HepG2 (cell line): ENCODE results near the gene ZNF154. TPM values are rescaled to one million over a fixed set of nuclear protein-coding genes. Genes with fewer than 3 reads are reported as not detected.

Experiments used
- ATAC-seq: fragments of 200-7000 bp; cut with Tn5 transposase; 3 replicates; pipeline ENCODE4 v1.9.1; 2020; ENCODE audit warnings: mild to moderate bottlenecking, moderate library complexity
- BruUV-seq: library from RNA; stranded (reverse); fragments of 400-500 nt; replicated peaks from 2 replicates; lab custom pipeline; 2021; lab: Mats Ljungman, UMichigan
- CTCF ChIA-PET: fragments of 300-600 bp; formaldehyde crosslinking; extraction: SDS; loops from one replicate; lab custom pipeline; 2021; ENCODE audit warnings: low total read pairs, inconsistent platforms, low intra/inter-chr PET ratio; lab: Yijun Ruan, JAX
- POLR2A ChIA-PET: fragments of 350-600 bp; sonication (Branson Sonifier 250); formaldehyde crosslinking; loops from one replicate; lab custom pipeline; 2020; ENCODE audit warnings: antibody characterized with exemption, inconsistent platforms; lab: Yijun Ruan, JAX
- DNase-seq: peaks from one replicate; pipeline ENCODE4 v3.0.0-alpha.2; 2015; ENCODE audit warnings: low spot score
- FAIRE-seq: peaks from 3 replicates; lab custom pipeline; 2011; peaks lifted over from hg19 to GRCh38; lab: Jason Lieb, UNC
- H2AFZ ChIP-seq: one replicate; pipeline ENCODE4 v1.6.1; 2011; ENCODE audit warnings: low read length, inconsistent platforms
- H3K27ac ChIP-seq: fragments of 300-600 bp; 3 replicates; pipeline ENCODE4 v1.8.0; 2011; ENCODE audit warnings: mixed run types, mild to moderate bottlenecking, mixed read lengths, low read length, inconsistent platforms; ENCODE audit not compliant: insufficient read depth; ENCODE audit errors: extremely low read length
- H3K27me3 ChIP-seq, 2 experiments: fragments of 200-600 bp in 1 of 2; 2 replicates in 1 of 2; 3 replicates in 1 of 2; pipeline versions ENCODE4 v1.6.0 to v1.8.0; 2011; ENCODE audit warnings: low read length in 2 of 2, mild to moderate bottlenecking in 2 of 2, moderate library complexity in 2 of 2, inconsistent platforms in 1 of 2; ENCODE audit not compliant: insufficient read depth in 2 of 2, control insufficient read depth in 1 of 2
- H3K36me3 ChIP-seq, 2 experiments: fragments of 200-600 bp in 1 of 2; replicated peaks in 1 of 2; 2 replicates in 1 of 2; 3 replicates in 1 of 2; pipeline versions ENCODE4 v1.5.1 to v1.8.0; 2011; ENCODE audit warnings: low read length in 2 of 2, inconsistent platforms in 1 of 2; ENCODE audit not compliant: insufficient read depth in 2 of 2, control insufficient read depth in 1 of 2
- H3K4me1 ChIP-seq: 2 replicates; pipeline ENCODE4 v1.5.1; 2012; ENCODE audit warnings: low read length, inconsistent platforms; ENCODE audit not compliant: insufficient read depth
- H3K4me2 ChIP-seq: 2 replicates; pipeline ENCODE4 v1.6.0; 2011; ENCODE audit warnings: low read depth, low read length, inconsistent platforms
- H3K4me3 ChIP-seq, 3 experiments: fragments of 200-600 bp in 1 of 3; sonication (generic), shearing (Covaris generic) in 1 of 3; replicated peaks in 1 of 3; 2 replicates each; pipeline ENCODE4 v1.5.1; 2011 to 2016; ENCODE audit warnings: low read length in 3 of 3, inconsistent platforms in 2 of 3, low read depth in 2 of 3, mild to moderate bottlenecking in 2 of 3, control low read depth in 1 of 3, mixed read lengths in 1 of 3; ENCODE audit not compliant: insufficient read depth in 1 of 3
- H3K79me2 ChIP-seq: one replicate; pipeline ENCODE4 v1.6.1; 2011; ENCODE audit warnings: low read length, inconsistent platforms; ENCODE audit not compliant: insufficient read depth
- H3K9ac ChIP-seq: 2 replicates; pipeline ENCODE4 v1.6.0; 2011; ENCODE audit warnings: mild to moderate bottlenecking, low read depth, low read length, inconsistent platforms; ENCODE audit not compliant: insufficient read depth
- H3K9me3 ChIP-seq: 2 replicates; pipeline ENCODE4 v1.5.1; 2012; ENCODE audit warnings: mild to moderate bottlenecking, low read length
- H4K20me1 ChIP-seq: 2 replicates; pipeline ENCODE4 v1.6.0; 2011; ENCODE audit warnings: inconsistent platforms, mild to moderate bottlenecking, low read length, moderate library complexity; ENCODE audit not compliant: insufficient read depth
- FOSL2 ChIP-seq: sonication (generic); formaldehyde crosslinking; IDR thresholded peaks from 2 replicates; pipeline ENCODE4 v1.4.0; 2020; ENCODE audit warnings: missing genetic modification reagents
- GPN1 ChIP-seq: sonication (generic); formaldehyde crosslinking; IDR thresholded peaks from 2 replicates; pipeline ENCODE4 v1.5.1; 2020; ENCODE audit warnings: missing genetic modification reagents, borderline replicate concordance
- HNRNPL ChIP-seq: fragments of 200-400 bp; formaldehyde crosslinking; IDR thresholded peaks from 2 replicates; pipeline ENCODE4 v1.6.1; 2017; ENCODE audit warnings: mild to moderate bottlenecking, low read depth, low read length
- PHF8 ChIP-seq: sonication (generic); formaldehyde crosslinking; IDR thresholded peaks from 2 replicates; pipeline ENCODE4 v1.5.0; 2020; ENCODE audit warnings: missing genetic modification reagents
- SATB2 ChIP-seq: sonication (generic); formaldehyde crosslinking; IDR thresholded peaks from 2 replicates; pipeline ENCODE4 v1.5.0; 2020; ENCODE audit warnings: missing genetic modification reagents
- ZBTB42 ChIP-seq: sonication (generic); formaldehyde crosslinking; IDR thresholded peaks from 2 replicates; pipeline ENCODE4 v1.5.0; 2020; ENCODE audit warnings: mild to moderate bottlenecking, missing genetic modification reagents
- ZBTB7B ChIP-seq: sonication (generic); formaldehyde crosslinking; IDR thresholded peaks from 2 replicates; pipeline ENCODE4 v1.4.0; 2020; ENCODE audit warnings: missing genetic modification reagents
- ZC3H4 ChIP-seq: sonication (generic); formaldehyde crosslinking; IDR thresholded peaks from 2 replicates; pipeline ENCODE4 v1.4.0; 2020; ENCODE audit warnings: missing genetic modification reagents, borderline replicate concordance
- ZNF10 ChIP-seq: sonication (generic); formaldehyde crosslinking; IDR thresholded peaks from 2 replicates; pipeline ENCODE4 v1.4.0; 2020; ENCODE audit warnings: mild to moderate bottlenecking, low read depth, missing genetic modification reagents, borderline replicate concordance
- ZNF343 ChIP-seq: sonication (generic); formaldehyde crosslinking; IDR thresholded peaks from 2 replicates; pipeline ENCODE4 v1.4.0; 2020; ENCODE audit warnings: mild to moderate bottlenecking, missing genetic modification reagents
- ZNF557 ChIP-seq: sonication (generic); formaldehyde crosslinking; IDR thresholded peaks from 2 replicates; pipeline ENCODE4 v1.4.0; 2020; ENCODE audit warnings: missing genetic modification reagents
- ZNF7 ChIP-seq: IDR thresholded peaks from 2 replicates; pipeline ENCODE4 v1.6.1; 2016; ENCODE audit warnings: missing biosample characterization, missing genetic modification reagents
- ZNF841 ChIP-seq: sonication (generic); formaldehyde crosslinking; IDR thresholded peaks from 2 replicates; pipeline ENCODE4 v1.8.1; 2023; ENCODE audit warnings: missing genetic modification reagents, borderline replicate concordance
- WGBS: methylation state at CpG from one replicate; pipeline ENCODE4 v1.1.6; 2017; ENCODE audit warnings: low lambda C conversion rate; 5-methylcytosine and 5-hydroxymethylcytosine counted together
- in situ Hi-C: cut with HindIII; loops from 2 replicates; pipeline ENCODE4 v1.10.0; 2017; ENCODE audit warnings: low pct_unique_long_range_greater_than_20kb; ENCODE audit not compliant: extremely low pct_ligation_motif_present
- intact Hi-C: fragments of 100-400 bp; cut with micrococcal nuclease; formaldehyde crosslinking; loops from one replicate; pipeline ENCODE4 v1.10.0; 2022; ENCODE audit not compliant: unreplicated experiment
- polyA plus RNA-seq, 8 experiments: library from polyadenylated mRNA; depleted of rRNA in 3 of 8; stranded (reverse) in 7 of 8; unstranded in 1 of 8; fragments of >200 nt; fragmentation: Illumina TruSeq in 4 of 8; extraction: Trizol in 4 of 8; gene quantifications; 2 replicates each; pipeline versions ENCODE4 v1.2.1 to v1.2.3, GENCODE V29; 2011 to 2016; ENCODE audit warnings: low read depth in 4 of 8, missing spikeins in 1 of 8, mixed read lengths in 1 of 8; ENCODE audit not compliant: insufficient read depth in 1 of 8
- total RNA-seq, 5 experiments: library from RNA; depleted of rRNA; stranded (reverse); fragments of >200 nt; fragmentation: Illumina TruSeq; extraction: Trizol; gene quantifications; 2 replicates each; pipeline ENCODE4 v1.2.3, GENCODE V29; 2016; ENCODE audit warnings: low read depth in 1 of 5
- TF ChIP-seq, protein P1 (sequence below): sonication (generic); formaldehyde crosslinking; IDR thresholded peaks from 2 replicates; pipeline ENCODE4 v1.4.0; 2020; ENCODE audit warnings: mild to moderate bottlenecking, missing genetic modification reagents
- TF ChIP-seq, protein P2 (sequence below): sonication (generic); formaldehyde crosslinking; IDR thresholded peaks from 2 replicates; pipeline ENCODE4 v1.8.1; 2023; ENCODE audit warnings: missing genetic modification reagents, mild to moderate bottlenecking, borderline replicate concordance
- TF ChIP-seq, protein P3 (sequence below): IDR thresholded peaks from 2 replicates; pipeline ENCODE4 v1.6.1; 2016; ENCODE audit warnings: low read depth, borderline replicate concordance

The ZNF154 gene
- total and polyA plus RNA-seq, 2 of the 13 experiments (the other 11 are each of a cell fraction or from before 2014, with no cell fraction given) = not detected

DNA sequence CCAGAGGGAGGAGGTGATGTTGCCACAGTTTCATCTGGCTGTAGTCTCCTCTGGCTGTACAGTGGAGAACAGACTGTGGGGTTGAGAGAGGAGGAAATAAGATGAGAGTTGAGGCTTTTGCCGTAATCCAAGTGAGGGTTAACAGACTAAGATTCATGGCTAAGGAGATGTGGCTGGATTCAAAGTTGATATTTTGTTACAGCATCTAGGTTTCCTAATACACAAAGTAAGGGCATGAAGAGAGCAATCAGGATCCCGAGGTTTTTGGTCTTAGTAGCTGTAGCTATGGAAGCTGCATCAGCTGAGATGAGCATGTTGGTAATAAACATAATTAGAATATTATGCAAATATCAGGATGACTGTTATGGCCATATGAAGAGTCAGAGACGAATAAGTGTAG lies 39.0 kb upstream of the ZNF154 start (continued):
- TF ChIP-seq HNRNPL (no peak), ZNF7 (0 out of 2 replicates have a peak, but pooled peaks have one; percentile 17), FOSL2 (CRISPR knock-in tag) (no peak), ZBTB7B (CRISPR knock-in tag) (no peak), ZNF841 (CRISPR knock-in tag) (no peak)

DNA sequence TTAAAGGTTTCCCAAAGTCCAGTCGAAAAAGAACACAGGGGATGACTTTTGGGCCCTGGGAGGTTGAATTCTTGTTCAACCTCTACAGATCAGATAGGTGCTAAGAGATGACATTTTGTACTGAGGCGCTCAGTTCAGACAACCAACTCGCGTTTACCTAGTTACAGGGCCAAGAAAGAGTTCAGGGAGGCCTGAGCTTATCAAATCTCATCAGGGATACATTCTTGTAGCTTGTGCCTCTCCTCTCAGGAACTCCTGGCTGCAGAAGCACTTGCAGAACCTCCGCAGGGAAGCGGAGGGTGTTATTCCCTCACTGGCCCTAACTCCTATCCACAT lies 38.4 kb upstream of the ZNF154 start:
- in situ Hi-C loops = loop anchor here (10.0 kb wide), 1 partner anchor 407 kb away; the partner anchor contains the start of gene ZNF329
- no peak for DNase-seq

More for the DNA sequence above, 38.4 kb upstream of the ZNF154 start:
- CTCF ChIA-PET = no interaction called here
- peak; percentile 9; the same call in 2 of the 3 replicates for ATAC-seq
- H3K9ac ChIP-seq = peak overlapping the region; percentile 92
- no peak overlapping the region for H2AFZ ChIP-seq
- no peaks in the 10 kb centered on the region for H3K9me3 ChIP-seq
- peak overlapping the region; percentile 88 for H3K4me2 ChIP-seq
- peak overlapping the region; percentile 87 to 100 (median 99) for H3K4me3 ChIP-seq
- peaks cover 7 to 24% of the 10 kb centered on the region in 2 experiments for H3K36me3 ChIP-seq
- H3K27me3 ChIP-seq = no peaks in the 10 kb centered on the region; a peak in 1 of 5 replicates
- no peak for FAIRE-seq
- intact Hi-C loops = loop anchor here (2.0 kb wide), 2 partner anchors 71 to 169 kb away; partner anchors contain the start of gene ZNF416
- H3K4me1 ChIP-seq = peaks cover 33% of the 10 kb centered on the region
- no peak for TF ChIP-seq ZNF557
- TF ChIP-seq SATB2 (CRISPR knock-in tag) = no peak
- TF ChIP-seq, protein P1, sequence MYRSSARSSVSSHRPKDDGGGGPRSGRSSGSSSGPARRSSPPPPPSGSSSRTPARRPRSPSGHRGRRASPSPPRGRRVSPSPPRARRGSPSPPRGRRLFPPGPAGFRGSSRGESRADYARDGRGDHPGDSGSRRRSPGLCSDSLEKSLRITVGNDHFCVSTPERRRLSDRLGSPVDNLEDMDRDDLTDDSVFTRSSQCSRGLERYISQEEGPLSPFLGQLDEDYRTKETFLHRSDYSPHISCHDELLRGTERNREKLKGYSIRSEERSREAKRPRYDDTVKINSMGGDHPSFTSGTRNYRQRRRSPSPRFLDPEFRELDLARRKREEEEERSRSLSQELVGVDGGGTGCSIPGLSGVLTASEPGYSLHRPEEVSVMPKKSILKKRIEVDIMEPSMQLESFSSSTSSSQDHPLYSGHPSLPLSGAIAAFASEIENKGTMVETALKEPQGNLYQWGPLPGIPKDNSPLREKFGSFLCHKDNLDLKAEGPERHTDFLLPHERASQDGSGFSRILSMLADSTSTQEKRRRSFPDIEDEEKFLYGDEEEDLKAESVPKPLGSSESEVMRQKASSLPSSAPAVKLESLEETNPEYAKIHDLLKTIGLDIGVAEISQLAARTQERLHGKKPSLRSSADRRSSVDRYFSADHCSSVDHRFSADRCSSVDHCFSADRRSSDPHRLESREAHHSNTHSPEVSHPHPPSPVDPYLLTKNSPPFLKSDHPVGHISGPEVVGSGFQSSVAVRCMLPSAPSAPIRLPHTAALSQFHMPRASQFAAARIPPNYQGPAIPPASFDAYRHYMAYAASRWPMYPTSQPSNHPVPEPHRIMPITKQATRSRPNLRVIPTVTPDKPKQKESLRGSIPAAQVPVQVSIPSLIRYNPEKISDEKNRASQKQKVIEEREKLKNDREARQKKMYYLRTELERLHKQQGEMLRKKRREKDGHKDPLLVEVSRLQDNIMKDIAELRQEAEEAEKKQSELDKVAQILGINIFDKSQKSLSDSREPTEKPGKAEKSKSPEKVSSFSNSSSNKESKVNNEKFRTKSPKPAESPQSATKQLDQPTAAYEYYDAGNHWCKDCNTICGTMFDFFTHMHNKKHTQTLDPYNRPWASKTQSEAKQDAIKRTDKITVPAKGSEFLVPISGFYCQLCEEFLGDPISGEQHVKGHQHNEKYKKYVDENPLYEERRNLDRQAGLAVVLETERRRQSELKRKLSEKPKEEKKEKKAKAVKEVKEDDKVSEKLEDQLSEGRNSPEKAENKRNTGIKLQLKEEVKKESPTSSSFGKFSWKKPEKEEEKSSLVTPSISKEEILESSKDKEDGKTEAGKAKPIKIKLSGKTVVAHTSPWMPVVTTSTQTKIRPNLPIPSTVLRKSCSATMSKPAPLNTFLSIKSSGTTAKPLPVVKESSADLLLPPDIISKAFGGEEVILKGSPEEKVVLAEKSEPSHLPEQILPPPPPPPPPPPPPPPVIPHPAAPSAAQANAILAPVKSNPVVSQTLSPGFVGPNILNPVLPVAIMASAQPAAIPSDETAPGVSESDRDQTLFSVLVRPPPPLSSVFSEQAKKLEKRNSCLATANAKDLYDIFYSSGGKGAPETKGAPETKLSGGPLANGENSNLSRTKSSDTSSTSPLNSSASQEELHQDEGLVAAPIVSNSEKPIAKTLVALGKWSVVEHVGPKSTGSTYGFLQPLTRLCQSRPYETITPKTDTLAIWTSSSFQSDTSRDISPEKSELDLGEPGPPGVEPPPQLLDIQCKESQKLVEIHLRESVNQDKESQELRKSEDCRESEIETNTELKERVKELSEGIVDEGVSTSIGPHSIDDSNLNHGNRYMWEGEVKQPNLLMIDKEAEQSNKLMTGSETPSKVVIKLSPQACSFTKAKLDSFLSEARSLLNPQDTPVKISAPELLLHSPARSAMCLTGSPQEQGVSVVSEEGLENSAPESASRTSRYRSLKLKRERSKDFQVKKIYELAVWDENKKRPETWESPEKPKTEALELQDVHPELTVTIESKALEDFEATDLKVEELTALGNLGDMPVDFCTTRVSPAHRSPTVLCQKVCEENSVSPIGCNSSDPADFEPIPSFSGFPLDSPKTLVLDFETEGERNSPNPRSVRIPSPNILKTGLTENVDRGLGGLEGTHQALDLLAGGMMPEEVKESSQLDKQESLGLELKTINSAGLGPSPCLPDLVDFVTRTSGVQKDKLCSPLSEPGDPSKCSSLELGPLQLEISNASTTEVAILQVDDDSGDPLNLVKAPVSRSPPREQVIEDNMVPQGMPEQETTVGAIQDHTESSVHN (CRISPR knock-in tag) = no peak
- TF ChIP-seq GPN1 (CRISPR knock-in tag) = no peak
- TF ChIP-seq ZNF10 (CRISPR knock-in tag) = no peak
- TF ChIP-seq ZBTB42 (CRISPR knock-in tag) = no peak
- TF ChIP-seq ZNF343 = no peak
- no peak for TF ChIP-seq PHF8 (CRISPR knock-in tag)
- TF ChIP-seq, protein P2, sequence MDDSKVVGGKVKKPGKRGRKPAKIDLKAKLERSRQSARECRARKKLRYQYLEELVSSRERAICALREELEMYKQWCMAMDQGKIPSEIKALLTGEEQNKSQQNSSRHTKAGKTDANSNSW (CRISPR knock-in tag) = no peak
- TF ChIP-seq ZC3H4 (CRISPR knock-in tag) = no peak
- TF ChIP-seq, protein P3, sequence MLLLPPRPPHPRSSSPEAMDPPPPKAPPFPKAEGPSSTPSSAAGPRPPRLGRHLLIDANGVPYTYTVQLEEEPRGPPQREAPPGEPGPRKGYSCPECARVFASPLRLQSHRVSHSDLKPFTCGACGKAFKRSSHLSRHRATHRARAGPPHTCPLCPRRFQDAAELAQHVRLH = no peak
- TF ChIP-seq, all 625 proteins: peak for 0
- no TSS peak for BruUV-seq
- Histone ChIP-seq H3K79me2 (peaks cover 34% of the 10 kb centered on the region), H3K27ac (peak overlapping the region; percentile 89), H4K20me1 (no peaks in the 10 kb centered on the region)
- 30% methylated on average over 6 of the region's 6 CpGs for WGBS
- POLR2A ChIA-PET = interaction anchor here (1.3 to 2.2 kb wide), 5 partner anchors 66 to 436 kb away, joined by 3 to 13 read pairs (median 6); partner anchors contain the start of genes ZNF551, ZNF552 and ZNF587B
